Naive thymus-derived CD4-positive, alpha-beta T cell (primary cell): ENCODE results near the gene CIAO2A. TPM values are rescaled to one million over a fixed set of nuclear protein-coding genes. Genes with fewer than 3 reads are reported as not detected.
"Not testable (repeated sequence)": the region's sequence is repeated elsewhere in the genome, so short reads cannot be mapped to it uniquely, and the experiment has no call there.

Experiments
- ATAC-seq: fragments of 150-1000 bp; cut with Tn5 transposase; 2 replicates; pipeline ENCODE4 v1.10.0; 2021; ENCODE audit warnings: mild to moderate bottlenecking, moderate library complexity
- CTCF ChIA-PET: fragments of 350-600 bp; sonication (Branson Sonifier 250); formaldehyde crosslinking; loops from one replicate; lab custom pipeline; 2021; ENCODE audit warnings: antibody characterized with exemption; lab: Charles Lee
- POLR2A ChIA-PET: fragments of 350-600 bp; sonication (Branson Sonifier 250); formaldehyde crosslinking; loops from one replicate; lab custom pipeline; 2021; ENCODE audit warnings: antibody characterized with exemption, inconsistent platforms; lab: Charles Lee
- DNase-seq, 9 donors: peaks; one replicate each; pipeline versions ENCODE4 v3.0.0 to v3.0.0-alpha.2; 2020 to 2022; ENCODE audit warnings: mixed read lengths in 1 of 9
- H3K27ac ChIP-seq: one replicate; pipeline ENCODE4 v1.7.0; 2013; ENCODE audit warnings: mild to moderate bottlenecking, low read depth, low read length, moderate library complexity
- H3K27me3 ChIP-seq, 2 donors: one replicate each; pipeline ENCODE4 v1.7.0; 2013; ENCODE audit warnings: low read length in 2 of 2, mild to moderate bottlenecking in 2 of 2, moderate library complexity in 2 of 2; ENCODE audit not compliant: control insufficient read depth in 2 of 2, insufficient read depth in 2 of 2
- H3K36me3 ChIP-seq, 3 experiments: 1 replicate in 2 of 3; 2 replicates in 1 of 3; pipeline ENCODE4 v1.7.0; 2013; ENCODE audit warnings: low read length in 3 of 3, mild to moderate bottlenecking in 3 of 3, moderate library complexity in 1 of 3; ENCODE audit not compliant: insufficient read depth in 3 of 3, control insufficient read depth in 2 of 3
- H3K4me1 ChIP-seq, 2 donors: one replicate each; pipeline ENCODE4 v1.7.0; 2013; ENCODE audit warnings: low read length in 2 of 2, mild to moderate bottlenecking in 2 of 2, moderate library complexity in 1 of 2; ENCODE audit not compliant: control insufficient read depth in 2 of 2, insufficient read depth in 2 of 2
- H3K4me3 ChIP-seq: 2 replicates; pipeline ENCODE4 v1.7.0; 2013; ENCODE audit warnings: mild to moderate bottlenecking, low read length
- H3K9me3 ChIP-seq, 3 experiments: 1 replicate in 2 of 3; 2 replicates in 1 of 3; pipeline ENCODE4 v1.7.0; 2013; ENCODE audit warnings: low read length in 3 of 3; ENCODE audit not compliant: control insufficient read depth in 2 of 3
- H3K27ac Mint-ChIP-seq, 9 donors: one replicate each; pipeline ENCODE4 v1.8.0; 2020 to 2022; ENCODE audit warnings: mixed read lengths in 9 of 9, mild to moderate bottlenecking in 8 of 9, moderate library complexity in 5 of 9, inconsistent platforms in 2 of 9
- H3K27me3 Mint-ChIP-seq, 5 donors: one replicate each; pipeline ENCODE4 v1.8.0; 2021 to 2022; ENCODE audit warnings: mixed read lengths in 5 of 5, mild to moderate bottlenecking in 1 of 5
- H3K36me3 Mint-ChIP-seq, 5 donors: one replicate each; pipeline ENCODE4 v1.8.0; 2020 to 2022; ENCODE audit warnings: mixed read lengths in 5 of 5, mild to moderate bottlenecking in 3 of 5, inconsistent platforms in 1 of 5
- H3K4me1 Mint-ChIP-seq, 7 donors: one replicate each; pipeline ENCODE4 v1.8.0; 2020 to 2022; ENCODE audit warnings: mixed read lengths in 7 of 7, mild to moderate bottlenecking in 3 of 7, inconsistent platforms in 1 of 7
- H3K4me3 Mint-ChIP-seq, 10 donors: one replicate each; pipeline ENCODE4 v1.8.0; 2020 to 2022; ENCODE audit warnings: mild to moderate bottlenecking in 10 of 10, mixed read lengths in 10 of 10, moderate library complexity in 6 of 10, inconsistent platforms in 2 of 10
- H3K9me3 Mint-ChIP-seq, 11 donors: one replicate each; pipeline ENCODE4 v1.8.0; 2020 to 2022; ENCODE audit warnings: mixed read lengths in 11 of 11, mild to moderate bottlenecking in 4 of 11, inconsistent platforms in 1 of 11, moderate library complexity in 1 of 11
- intact Hi-C, 2 donors: fragments of 100-400 bp; cut with micrococcal nuclease; formaldehyde crosslinking; loops; one replicate each; pipeline ENCODE4 v1.15.1; 2023
- polyA plus RNA-seq, 2 donors: library from polyadenylated mRNA; unstranded; fragments of 300-500 nt; fragmentation: Illumina TruSeq; gene quantifications; one replicate each; pipeline ENCODE4 v1.2.3, GENCODE V29; 2021
- total RNA-seq, 6 experiments: library from RNA in 5 of 6; stranded (reverse) in 5 of 6; gene quantifications; 1 replicate in 5 of 6; 2 replicates in 1 of 6; pipeline ENCODE4 v1.2.3 and lab custom pipeline; 2021 to 2026

The CIAO2A gene
- total and polyA plus RNA-seq, 7 experiments from 2014 or later, result 19.2 to 92.1 (median 32.9) TPM

GRCh38 chr15:64110108-64110701 lies 16.6 kb upstream of the CIAO2A start:
- Histone ChIP-seq H3K4me1 (peaks cover 12 to 14% of the 10 kb centered on the region in 2 donors), H3K36me3 (peaks cover 8 to 32% (median 10%) of the 10 kb centered on the region in 3 experiments)
- Mint-ChIP-seq H3K27ac (peak overlapping the region in 8 of 9 donors; percentile 18 to 78 (median 67)), H3K4me3 (peak overlapping the region in 3 of 10 donors; percentile 12 to 46 (median 42)), H3K36me3 (peaks cover 11 to 27% (median 17%) of the 10 kb centered on the region in 5 donors), H3K4me1 (peaks cover 30 to 65% (median 57%) of the 10 kb centered on the region in 7 donors)
- CTCF ChIA-PET, H3K27me3 Mint-ChIP-seq, H3K4me3 ChIP-seq, ATAC-seq, H3K27ac ChIP-seq, H3K9me3 ChIP-seq, H3K9me3 Mint-ChIP-seq, DNase-seq, H3K27me3 ChIP-seq: not testable (repeated sequence)
- POLR2A ChIA-PET, result interaction anchor here (1.2 kb wide), 1 partner anchor 16 kb away, joined by 4 read pairs; the partner anchor contains the start of gene CIAO2A
- intact Hi-C loops, result loop anchor here in 1 of 2 donors (5.0 kb wide), 1 partner anchor 42 kb away; the partner anchor contains the start of gene SNX22

GRCh38 chr15:64107337-64107736 lies 13.7 kb upstream of the CIAO2A start:
- peaks cover 0 to 6% (median 0%) of the 10 kb centered on the region in 3 experiments for H3K36me3 ChIP-seq
- peaks cover 3 to 8% (median 4%) of the 10 kb centered on the region in 5 donors for H3K36me3 Mint-ChIP-seq
- H3K27ac Mint-ChIP-seq, result peak overlapping the region in 1 of 9 donors; percentile 54
- H3K27me3 ChIP-seq, result no peaks in the 10 kb centered on the region
- no peak overlapping the region for H3K4me3 ChIP-seq
- H3K9me3 Mint-ChIP-seq, result no peaks in the 10 kb centered on the region
- DNase-seq (no peak), ATAC-seq (no peak)
- H3K9me3 ChIP-seq, result no peaks in the 10 kb centered on the region
- peaks cover 36 to 75% (median 68%) of the 10 kb centered on the region in 7 donors for H3K4me1 Mint-ChIP-seq
- no peak overlapping the region for H3K4me3 Mint-ChIP-seq
- H3K27me3 Mint-ChIP-seq, result no peaks in the 10 kb centered on the region
- POLR2A ChIA-PET, result no interaction called here
- H3K4me1 ChIP-seq, result peaks cover 14% of the 10 kb centered on the region in 2 donors
- no peak overlapping the region for H3K27ac ChIP-seq
- intact Hi-C loops, result no loop called here
- CTCF ChIA-PET, result no interaction called here

- Histone ChIP-seq H3K36me3 (peaks cover 0 to 4% (median 0%) of the 10 kb centered on the region in 3 experiments), H3K4me3 (no peak overlapping the region), H3K4me1 (peaks cover 4 to 9% of the 10 kb centered on the region in 2 donors), H3K27me3 (no peaks in the 10 kb centered on the region), H3K9me3 (no peaks in the 10 kb centered on the region), H3K27ac (no peak overlapping the region)
- ATAC-seq (no peak), DNase-seq (no peak)
- Mint-ChIP-seq H3K4me3 (no peak overlapping the region), H3K9me3 (no peaks in the 10 kb centered on the region), H3K36me3 (peaks cover 4 to 9% (median 5%) of the 10 kb centered on the region in 5 donors), H3K4me1 (peaks cover 20 to 73% (median 60%) of the 10 kb centered on the region in 7 donors), H3K27me3 (no peaks in the 10 kb centered on the region), H3K27ac (no peak overlapping the region)
- intact Hi-C loops, result no loop called here
- ChIA-PET CTCF (no interaction called here), POLR2A (interaction anchor here (0.7 kb wide), 2 partner anchors 10 to 571 kb away, joined by 3 to 4 read pairs; partner anchors contain the start of gene SNX1)
Measured at GRCh38 chr15:64105113-64105704, 11.6 kb upstream of the CIAO2A start.

GRCh38 chr15:64102497-64102896 lies 8.9 kb upstream of the CIAO2A start:
- ChIA-PET CTCF (no interaction called here), POLR2A (interaction anchor here (1.3 to 1.7 kb wide), 2 partner anchors 9 kb away, joined by 3 to 6 read pairs; partner anchors contain the start of gene CIAO2A)
- intact Hi-C loops, result no loop called here
- Mint-ChIP-seq H3K36me3 (peaks cover 4 to 12% (median 5%) of the 10 kb centered on the region in 5 donors), H3K4me3 (no peak overlapping the region), H3K27me3 (no peaks in the 10 kb centered on the region), H3K27ac (no peak overlapping the region), H3K4me1 (peaks cover 30 to 84% (median 69%) of the 10 kb centered on the region in 7 donors), H3K9me3 (no peaks in the 10 kb centered on the region)
- Histone ChIP-seq H3K27me3 (no peaks in the 10 kb centered on the region), H3K27ac (no peak overlapping the region), H3K9me3 (no peaks in the 10 kb centered on the region), H3K4me1 (peaks cover 7 to 15% of the 10 kb centered on the region in 2 donors), H3K36me3 (peaks cover 0 to 4% (median 0%) of the 10 kb centered on the region in 3 experiments), H3K4me3 (no peak overlapping the region)
- no peak for DNase-seq
- ATAC-seq, result no peak

GRCh38 chr15:64100958-64101357 lies 7.3 kb upstream of the CIAO2A start:
- H3K4me3 Mint-ChIP-seq, result peak overlapping the region in 2 of 10 donors; percentile 19 to 22
- DNase-seq (no peak), ATAC-seq (peak; percentile 19)
- H3K27ac Mint-ChIP-seq, result peak overlapping the region in 2 of 9 donors; percentile 41 to 67
- intact Hi-C loops, result loop anchor here in 1 of 2 donors (1.0 kb wide), 1 partner anchor 10 kb away; no protein-coding TSS in a partner anchor
- peaks cover 31 to 85% (median 69%) of the 10 kb centered on the region in 7 donors for H3K4me1 Mint-ChIP-seq
- H3K27ac ChIP-seq, result no peak overlapping the region
- no peaks in the 10 kb centered on the region for H3K27me3 ChIP-seq
- CTCF ChIA-PET, result no interaction called here
- H3K4me1 ChIP-seq, result peaks cover 18 to 20% of the 10 kb centered on the region in 2 donors
- H3K36me3 ChIP-seq, result peaks cover 0 to 7% (median 0%) of the 10 kb centered on the region in 3 experiments
- H3K9me3 Mint-ChIP-seq, result no peaks in the 10 kb centered on the region
- no peaks in the 10 kb centered on the region for H3K27me3 Mint-ChIP-seq
- peaks cover 4 to 7% (median 5%) of the 10 kb centered on the region in 5 donors for H3K36me3 Mint-ChIP-seq
- POLR2A ChIA-PET, result interaction anchor here (0.8 to 1.7 kb wide), 2 partner anchors 8 to 21 kb away, joined by 3 to 6 read pairs; partner anchors contain the start of gene CIAO2A
- no peak overlapping the region for H3K4me3 ChIP-seq
- no peaks in the 10 kb centered on the region for H3K9me3 ChIP-seq

GRCh38 chr15:64099379-64099778 lies 5.7 kb upstream of the CIAO2A start:
- ChIA-PET POLR2A (interaction anchor here (0.5 kb wide), 1 partner anchor 341 kb away, joined by 5 read pairs; no protein-coding TSS in a partner anchor), CTCF (interaction anchor here (0.6 kb wide), 1 partner anchor 70 kb away, joined by 3 read pairs; no protein-coding TSS in a partner anchor)
- Mint-ChIP-seq H3K27ac (no peak overlapping the region), H3K4me1 (peaks cover 38 to 91% (median 76%) of the 10 kb centered on the region in 7 donors), H3K27me3 (no peaks in the 10 kb centered on the region), H3K36me3 (peaks cover 4 to 7% (median 5%) of the 10 kb centered on the region in 5 donors), H3K9me3 (no peaks in the 10 kb centered on the region), H3K4me3 (peak overlapping the region in 2 of 10 donors; percentile 42 to 48)
- Histone ChIP-seq H3K4me3 (no peak overlapping the region), H3K9me3 (no peaks in the 10 kb centered on the region), H3K27me3 (no peaks in the 10 kb centered on the region), H3K4me1 (peaks cover 31 to 33% of the 10 kb centered on the region in 2 donors), H3K27ac (no peak overlapping the region), H3K36me3 (peaks cover 0 to 9% (median 0%) of the 10 kb centered on the region in 3 experiments)
- DNase-seq, result no peak
- ATAC-seq, result no peak
- intact Hi-C loops, result loop anchor here (5.0 to 10.0 kb wide), 6 partner anchors 283 to 1055 kb away; partner anchors contain the start of genes PCLAF (in 1 of the 2), PDCD7 (in 1 of the 2), PIF1 (in 1 of the 2) and PLEKHO2 (in 1 of the 2)
